Keratinocyte (primary cell): ENCODE results near the gene TMEM132C.

Source experiments
- CTCF ChIP-seq, 3 experiments: IDR thresholded peaks in 1 of 3; conservative IDR thresholded peaks in 1 of 3; optimal IDR thresholded peaks in 1 of 3; 2 replicates in 2 of 3; 3 replicates in 1 of 3; pipeline versions ENCODE3 to v1.5.1; 2011; ENCODE audit warnings: low read length in 3 of 3, mild to moderate bottlenecking in 3 of 3, moderate library complexity in 2 of 3, control low read depth in 1 of 3, inconsistent platforms in 1 of 3; ENCODE audit not compliant: insufficient read depth in 2 of 3; ENCODE audit errors: extremely low read depth in 1 of 3
- EZH2 ChIP-seq: IDR thresholded peaks from one replicate; pipeline ENCODE4 v1.6.1; 2012; ENCODE audit warnings: inconsistent platforms, mild to moderate bottlenecking, low read length, moderate library complexity

GRCh38 chr12:128245121-128245520 is 21.8 kb upstream of the TMEM132C start:
- TF ChIP-seq CTCF (optimal IDR thresholded peaks at IDR 0.05 in 1 of 3, IDR thresholded peaks at IDR 0.05 in 1 of 3, conservative IDR thresholded peaks at IDR 0.05 in 1 of 3; ENCODE audit: extremely low read depth in 1 of 3, insufficient read depth in 2 of 3, low read length in 3 of 3) (no peak), EZH2 (no peak)
